ENCODE results near the gene CAB39L. TPM values are rescaled to one million over a fixed set of nuclear protein-coding genes. Genes with fewer than 3 reads are reported as not detected.

The CAB39L gene
- polyA plus RNA-seq, 1 donor (not counting 4 experiments of a cell fraction or from before 2014, with no cell fraction given), result 10.1 TPM

DNA sequence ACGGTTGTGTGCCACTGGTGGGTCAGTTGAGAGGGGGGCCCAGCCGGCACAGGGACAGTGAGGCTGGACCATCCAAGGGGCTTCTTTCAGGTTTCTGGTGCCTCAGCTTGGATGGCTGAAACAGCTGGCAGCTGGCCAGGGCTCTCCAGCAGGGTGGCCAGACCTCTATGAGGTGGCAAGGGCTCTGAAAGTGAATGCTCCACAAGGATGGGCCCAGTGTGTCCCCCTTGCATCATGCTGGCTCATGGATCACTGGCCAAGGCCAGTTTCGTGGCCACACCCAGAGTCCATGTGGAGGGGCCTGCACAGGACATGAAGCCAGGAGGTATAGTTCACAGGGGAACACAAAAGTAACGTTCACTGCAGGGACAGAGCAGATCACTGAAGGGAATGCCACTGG lies 146.5 kb downstream of the CAB39L start:
- Histone ChIP-seq H3K4me1 (ENCODE audit: control insufficient read depth, extremely low read depth, insufficient read depth, low read length) (peaks cover 3% of the 10 kb centered on the region), H4K20me1 (ENCODE audit: control insufficient read depth, extremely low read depth, insufficient read depth, low read length) (no peaks in the 10 kb centered on the region), H3K36me3 (ENCODE audit: control insufficient read depth in 2 of 2, extremely low read depth in 1 of 2, insufficient read depth in 2 of 2, low read length in 2 of 2) (no peaks in the 10 kb centered on the region), H3K27ac (ENCODE audit: control insufficient read depth, insufficient read depth, low read length) (no peak overlapping the region), H3K4me3 (ENCODE audit: control insufficient read depth in 2 of 3, extremely low read depth in 1 of 3, insufficient read depth in 2 of 3, low read depth in 1 of 3, low read length in 3 of 3) (no peak overlapping the region), H2AFZ (ENCODE audit: control insufficient read depth, low read length) (no peak overlapping the region), H3K4me2 (ENCODE audit: control insufficient read depth, extremely low read depth, insufficient read depth, low read depth, low read length) (no peak overlapping the region), H3K79me2 (ENCODE audit: control insufficient read depth, insufficient read depth, low read length) (no peaks in the 10 kb centered on the region), H3K9me3 (ENCODE audit: control insufficient read depth, low read depth, low read length) (no peaks in the 10 kb centered on the region), H3K9ac (ENCODE audit: control insufficient read depth, extremely low read depth, insufficient read depth, low read length) (no peak overlapping the region), H3K27me3 (ENCODE audit: control insufficient read depth, extremely low read depth, insufficient read depth, low read length) (no peaks in the 10 kb centered on the region), H3K9me1 (ENCODE audit: control insufficient read depth, extremely low read depth, insufficient read depth, low read length) (no peaks in the 10 kb centered on the region)
- no peak for TF ChIP-seq EZH2 (IDR thresholded peaks at IDR 0.05; ENCODE audit: low read length)
- TF ChIP-seq, protein P1, sequence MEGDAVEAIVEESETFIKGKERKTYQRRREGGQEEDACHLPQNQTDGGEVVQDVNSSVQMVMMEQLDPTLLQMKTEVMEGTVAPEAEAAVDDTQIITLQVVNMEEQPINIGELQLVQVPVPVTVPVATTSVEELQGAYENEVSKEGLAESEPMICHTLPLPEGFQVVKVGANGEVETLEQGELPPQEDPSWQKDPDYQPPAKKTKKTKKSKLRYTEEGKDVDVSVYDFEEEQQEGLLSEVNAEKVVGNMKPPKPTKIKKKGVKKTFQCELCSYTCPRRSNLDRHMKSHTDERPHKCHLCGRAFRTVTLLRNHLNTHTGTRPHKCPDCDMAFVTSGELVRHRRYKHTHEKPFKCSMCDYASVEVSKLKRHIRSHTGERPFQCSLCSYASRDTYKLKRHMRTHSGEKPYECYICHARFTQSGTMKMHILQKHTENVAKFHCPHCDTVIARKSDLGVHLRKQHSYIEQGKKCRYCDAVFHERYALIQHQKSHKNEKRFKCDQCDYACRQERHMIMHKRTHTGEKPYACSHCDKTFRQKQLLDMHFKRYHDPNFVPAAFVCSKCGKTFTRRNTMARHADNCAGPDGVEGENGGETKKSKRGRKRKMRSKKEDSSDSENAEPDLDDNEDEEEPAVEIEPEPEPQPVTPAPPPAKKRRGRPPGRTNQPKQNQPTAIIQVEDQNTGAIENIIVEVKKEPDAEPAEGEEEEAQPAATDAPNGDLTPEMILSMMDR (optimal IDR thresholded peaks at IDR 0.05 in 1 of 3, IDR thresholded peaks at IDR 0.05 in 1 of 3, conservative IDR thresholded peaks at IDR 0.05 in 1 of 3; ENCODE audit: extremely low read depth in 1 of 3, insufficient read depth in 2 of 3, low read length in 3 of 3), result no peak
- DNase-seq (ENCODE audit: low read depth, low spot score) (no peak), FAIRE-seq (no peak)
- dilution Hi-C loops (cut with MboI; ENCODE audit: extremely low pct_ligation_motif_present, low sequenced_read_pairs), result no loop called here

DNA sequence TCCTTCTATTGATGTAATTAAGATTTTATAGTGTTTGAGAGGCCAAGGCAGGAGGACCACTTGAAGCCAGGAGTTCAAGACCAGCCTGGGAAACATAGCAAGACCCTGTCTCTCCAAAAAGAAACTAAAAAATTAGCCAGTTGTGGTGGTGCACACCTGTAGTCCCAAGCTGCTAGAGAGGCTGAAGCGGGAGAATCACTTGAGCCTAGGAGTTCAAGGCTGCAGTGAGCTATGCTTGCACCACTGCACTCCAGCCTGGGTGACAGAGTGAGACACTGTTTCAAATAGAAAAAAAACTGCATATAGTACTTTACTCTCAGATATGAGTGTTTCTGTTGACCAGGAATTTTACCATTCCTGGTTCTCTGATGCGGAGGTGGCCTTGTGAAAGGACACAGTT lies 147.2 kb downstream of the CAB39L start:
- no peaks in the 10 kb centered on the region for H4K20me1 ChIP-seq (ENCODE audit: control insufficient read depth, extremely low read depth, insufficient read depth, low read length)
- H3K9ac ChIP-seq (ENCODE audit: control insufficient read depth, extremely low read depth, insufficient read depth, low read length), result no peak overlapping the region
- no peaks in the 10 kb centered on the region for H3K27me3 ChIP-seq (ENCODE audit: control insufficient read depth, extremely low read depth, insufficient read depth, low read length)
- no peaks in the 10 kb centered on the region for H3K79me2 ChIP-seq (ENCODE audit: control insufficient read depth, insufficient read depth, low read length)
- no peak overlapping the region for H3K27ac ChIP-seq (ENCODE audit: control insufficient read depth, insufficient read depth, low read length)
- no peak overlapping the region for H3K4me3 ChIP-seq (ENCODE audit: control insufficient read depth in 2 of 3, extremely low read depth in 1 of 3, insufficient read depth in 2 of 3, low read depth in 1 of 3, low read length in 3 of 3)
- H3K4me2 ChIP-seq (ENCODE audit: control insufficient read depth, extremely low read depth, insufficient read depth, low read depth, low read length), result no peak overlapping the region
- no peak for TF ChIP-seq EZH2 (IDR thresholded peaks at IDR 0.05; ENCODE audit: low read length)
- TF ChIP-seq, protein P1 (optimal IDR thresholded peaks at IDR 0.05 in 1 of 3, IDR thresholded peaks at IDR 0.05 in 1 of 3, conservative IDR thresholded peaks at IDR 0.05 in 1 of 3; ENCODE audit: extremely low read depth in 1 of 3, insufficient read depth in 2 of 3, low read length in 3 of 3), result no peak
- no peaks in the 10 kb centered on the region for H3K9me3 ChIP-seq (ENCODE audit: control insufficient read depth, low read depth, low read length)
- DNase-seq (ENCODE audit: low read depth, low spot score), result no peak
- no peaks in the 10 kb centered on the region for H3K9me1 ChIP-seq (ENCODE audit: control insufficient read depth, extremely low read depth, insufficient read depth, low read length)
- dilution Hi-C loops (cut with MboI; ENCODE audit: extremely low pct_ligation_motif_present, low sequenced_read_pairs), result no loop called here
- H2AFZ ChIP-seq (ENCODE audit: control insufficient read depth, low read length), result no peak overlapping the region
- H3K36me3 ChIP-seq (ENCODE audit: control insufficient read depth in 2 of 2, extremely low read depth in 1 of 2, insufficient read depth in 2 of 2, low read length in 2 of 2), result no peaks in the 10 kb centered on the region
- no peak for FAIRE-seq
- H3K4me1 ChIP-seq (ENCODE audit: control insufficient read depth, extremely low read depth, insufficient read depth, low read length), result peaks cover 3% of the 10 kb centered on the region

Data from keratinocyte (primary cell).